H1 (cell line): ENCODE measurements around the gene PCGF3. TPM values are rescaled to one million over a fixed set of nuclear protein-coding genes. Genes with fewer than 3 reads are reported as not detected.
"Not testable (repeated sequence)": the region's sequence is repeated elsewhere in the genome, so short reads cannot be mapped to it uniquely, and the experiment has no call there.

Experiments
- CTCF ChIA-PET: fragments of 300-600 bp; sonication (Branson Sonifier 250); formaldehyde crosslinking; loops from one replicate; lab custom pipeline; 2021; ENCODE audit not compliant: partially characterized antibody; lab: Charles Lee
- POLR2A ChIA-PET: fragments of 300-600 bp; sonication (Branson Sonifier 250); formaldehyde crosslinking; loops from one replicate; lab custom pipeline; 2021; ENCODE audit warnings: inconsistent platforms; ENCODE audit not compliant: partially characterized antibody; lab: Charles Lee
- DNase-seq, 2 experiments: peaks; one replicate each; pipeline versions ENCODE4 v3.0.0 to v3.0.0-alpha.2; 2010 to 2022; ENCODE audit warnings: low spot score in 2 of 2, low read depth in 1 of 2, mixed read lengths in 1 of 2
- FAIRE-seq: peaks from 2 replicates; lab custom pipeline; 2011; peaks lifted over from hg19 to GRCh38; lab: Jason Lieb, UNC
- H2AFZ ChIP-seq: 2 replicates; pipeline ENCODE4 v1.8.1; 2012; ENCODE audit warnings: low read length, inconsistent platforms
- H2AK5ac ChIP-seq: 2 replicates; pipeline ENCODE4 v1.6.1; 2013; ENCODE audit warnings: low read depth, low read length
- H2BK120ac ChIP-seq: replicated peaks from 2 replicates; pipeline ENCODE3; 2013; ENCODE audit warnings: low read depth, low read length, inconsistent platforms
- H2BK12ac ChIP-seq: 2 replicates; pipeline ENCODE4 v1.6.1; 2013; ENCODE audit warnings: low read depth, low read length
- H2BK15ac ChIP-seq: 2 replicates; pipeline ENCODE4 v1.6.1; 2013; ENCODE audit warnings: low read length
- H2BK20ac ChIP-seq: 2 replicates; pipeline ENCODE4 v1.6.1; 2013; ENCODE audit warnings: low read length
- H2BK5ac ChIP-seq: 2 replicates; pipeline ENCODE4 v1.6.1; 2013; ENCODE audit warnings: low read depth, low read length
- H3K14ac ChIP-seq: 2 replicates; pipeline ENCODE4 v1.6.1; 2013; ENCODE audit warnings: inconsistent platforms; ENCODE audit not compliant: insufficient read length
- H3K18ac ChIP-seq: 2 replicates; pipeline ENCODE4 v1.6.1; 2013; ENCODE audit warnings: low read length; ENCODE audit errors: extremely low read depth
- H3K23ac ChIP-seq: 2 replicates; pipeline ENCODE4 v1.6.1; 2013; ENCODE audit warnings: inconsistent platforms; ENCODE audit not compliant: insufficient read length
- H3K23me2 ChIP-seq: 2 replicates; pipeline ENCODE4 v1.6.1; 2013; ENCODE audit warnings: low read depth, low read length
- H3K27ac ChIP-seq: 2 replicates; pipeline ENCODE4 v1.6.1; 2011; ENCODE audit warnings: low read depth, low read length, inconsistent platforms
- H3K27me3 ChIP-seq, 4 experiments: replicated peaks in 1 of 4; 1 replicate in 1 of 4; 2 replicates in 3 of 4; pipeline versions ENCODE4 v1.6.1 to v1.8.1; 2011 to 2013; ENCODE audit warnings: low read length in 3 of 4, mild to moderate bottlenecking in 3 of 4, inconsistent platforms in 2 of 4, mixed read lengths in 2 of 4, moderate library complexity in 1 of 4; ENCODE audit not compliant: control insufficient read depth in 3 of 4, insufficient read depth in 3 of 4; ENCODE audit errors: extremely low read depth in 1 of 4
- H3K36me3 ChIP-seq, 4 experiments: 2 replicates each; pipeline versions ENCODE4 v1.6.1 to v1.8.1; 2011 to 2013; ENCODE audit warnings: mild to moderate bottlenecking in 4 of 4, low read length in 3 of 4, moderate library complexity in 2 of 4, control low read depth in 1 of 4, inconsistent platforms in 1 of 4; ENCODE audit not compliant: insufficient read depth in 4 of 4, control insufficient read depth in 2 of 4
- H3K4ac ChIP-seq: replicated peaks from 2 replicates; pipeline ENCODE3; 2013; ENCODE audit warnings: low read length, low read depth, mixed read lengths, inconsistent platforms; ENCODE audit not compliant: insufficient read length
- H3K4me1 ChIP-seq, 4 experiments: replicated peaks in 1 of 4; 1 replicate in 1 of 4; 2 replicates in 3 of 4; pipeline versions ENCODE4 v1.6.1 to v1.8.1; 2011 to 2013; ENCODE audit warnings: low read length in 3 of 4, inconsistent platforms in 2 of 4, mixed read lengths in 1 of 4; ENCODE audit not compliant: insufficient read depth in 4 of 4, control insufficient read depth in 3 of 4
- H3K4me2 ChIP-seq, 2 experiments: 2 replicates each; pipeline versions ENCODE4 v1.6.1 to v1.8.1; 2011 to 2013; ENCODE audit warnings: low read depth in 2 of 2, low read length in 2 of 2, control low read depth in 1 of 2, inconsistent platforms in 1 of 2, mild to moderate bottlenecking in 1 of 2; ENCODE audit not compliant: insufficient read depth in 1 of 2
- H3K4me3 ChIP-seq, 4 experiments: fragments of 200-600, 300-600 bp in 1 of 4; sonication (generic), shearing (Covaris generic), sonication (Bioruptor Twin) in 1 of 4; 2 replicates each; pipeline versions ENCODE4 v1.5.1 to v1.8.1; 2011 to 2016; ENCODE audit warnings: low read length in 4 of 4, low read depth in 3 of 4, control low read depth in 2 of 4, inconsistent platforms in 2 of 4, mild to moderate bottlenecking in 2 of 4, mixed read lengths in 1 of 4, moderate library complexity in 1 of 4; ENCODE audit not compliant: insufficient read depth in 2 of 4; ENCODE audit errors: extremely low read depth in 1 of 4
- H3K56ac ChIP-seq: replicated peaks from 2 replicates; pipeline ENCODE3; 2013; ENCODE audit warnings: low read depth, mild to moderate bottlenecking, mixed read lengths, low read length, inconsistent platforms; ENCODE audit not compliant: insufficient read length
- H3K79me1 ChIP-seq: 2 replicates; pipeline ENCODE4 v1.6.1; 2013; ENCODE audit warnings: low read depth, low read length, control low read depth
- H3K79me2 ChIP-seq, 2 experiments: 2 replicates each; pipeline versions ENCODE4 v1.6.1 to v1.8.1; 2012 to 2013; ENCODE audit warnings: low read length in 2 of 2, mild to moderate bottlenecking in 2 of 2, inconsistent platforms in 1 of 2; ENCODE audit not compliant: insufficient read depth in 2 of 2, control insufficient read depth in 1 of 2
- H3K9ac ChIP-seq, 4 experiments: replicated peaks in 1 of 4; 1 replicate in 1 of 4; 2 replicates in 3 of 4; pipeline versions ENCODE4 v1.6.1 to v1.8.1; 2011 to 2013; ENCODE audit warnings: low read depth in 3 of 4, low read length in 3 of 4, control low read depth in 2 of 4, mild to moderate bottlenecking in 2 of 4, moderate library complexity in 2 of 4, inconsistent platforms in 1 of 4; ENCODE audit errors: extremely low read depth in 1 of 4
- H3K9me3 ChIP-seq, 2 experiments: 2 replicates each; pipeline versions ENCODE4 v1.6.1 to v1.8.1; 2012 to 2013; ENCODE audit warnings: mild to moderate bottlenecking in 2 of 2, moderate library complexity in 2 of 2, control low read depth in 1 of 2, inconsistent platforms in 1 of 2, low read depth in 1 of 2, low read length in 1 of 2, mixed read lengths in 1 of 2; ENCODE audit not compliant: insufficient read depth in 2 of 2
- H4K20me1 ChIP-seq, 2 experiments: replicated peaks in 1 of 2; 2 replicates each; pipeline versions ENCODE3 to v1.8.1; 2011 to 2013; ENCODE audit warnings: inconsistent platforms in 2 of 2, low read length in 2 of 2, mild to moderate bottlenecking in 1 of 2; ENCODE audit not compliant: insufficient read depth in 2 of 2, control insufficient read depth in 1 of 2
- H4K5ac ChIP-seq: 2 replicates; pipeline ENCODE4 v1.6.1; 2013; ENCODE audit warnings: low read length, low read depth, mixed read lengths, inconsistent platforms; ENCODE audit not compliant: insufficient read length
- H4K8ac ChIP-seq: 2 replicates; pipeline ENCODE4 v1.8.0; 2013; ENCODE audit warnings: mild to moderate bottlenecking, moderate library complexity, low read length, inconsistent platforms; ENCODE audit not compliant: insufficient read depth; ENCODE audit errors: extremely low read depth
- H4K91ac ChIP-seq: replicated peaks from 2 replicates; pipeline ENCODE3; 2013; ENCODE audit warnings: low read length, mixed read lengths, inconsistent platforms; ENCODE audit not compliant: insufficient read length
- WGBS, 2 experiments: shearing (Covaris generic) in 1 of 2; methylation state at CpG; one replicate each; pipeline versions ENCODE4 v1.1.6 to v1.1.7; 2013 to 2015; ENCODE audit warnings: low lambda C conversion rate in 2 of 2, mixed read lengths in 2 of 2, inconsistent platforms in 1 of 2, low coverage in 1 of 2, missing lambda C conversion rate in 1 of 2; ENCODE audit not compliant: insufficient replicate concordance in 2 of 2, insufficient coverage in 1 of 2, insufficient read length in 1 of 2; ENCODE audit errors: extremely low coverage in 1 of 2, missing lambda C conversion rate in 1 of 2; 5-methylcytosine and 5-hydroxymethylcytosine counted together
- polyA plus RNA-seq, 7 experiments: library from polyadenylated mRNA; depleted of rRNA in 3 of 7; stranded (reverse) in 5 of 7; unstranded in 2 of 7; fragments of >200 nt in 5 of 7; fragments of 200-250 nt in 2 of 7; gene quantifications; 1 replicate in 5 of 7; 2 replicates in 1 of 7; 4 replicates in 1 of 7; pipeline versions ENCODE4 v1.2.1 to v1.2.3, GENCODE V29; 2011 to 2013; ENCODE audit warnings: missing spikeins in 2 of 7, mixed read lengths in 2 of 7
- total RNA-seq: library from RNA; stranded (reverse); fragmentation: NEBNext Ultra II Directional; extraction: Animal tissue kit (Norgen Biotek cat#: 25700); gene quantifications from 2 replicates; pipeline ENCODE4 v1.2.1, GENCODE V29; 2021

The PCGF3 gene
- total and polyA plus RNA-seq, 2 of the 8 experiments (the other 6 are each of a cell fraction or from before 2014, with no cell fraction given) = 52.7 to 52.9 TPM

GRCh38 chr4:731954-732353 is 26.3 kb downstream of the PCGF3 start:
- H3K23me2 ChIP-seq, H2BK120ac ChIP-seq, H3K27ac ChIP-seq, H3K4me2 ChIP-seq, H3K23ac ChIP-seq, H3K4ac ChIP-seq, H4K5ac ChIP-seq, H2BK5ac ChIP-seq, H3K4me1 ChIP-seq, H3K79me1 ChIP-seq, H2BK15ac ChIP-seq, H2AFZ ChIP-seq, H2BK12ac ChIP-seq, H3K9ac ChIP-seq, H4K8ac ChIP-seq, POLR2A ChIA-PET, H3K18ac ChIP-seq, H4K91ac ChIP-seq, H3K14ac ChIP-seq, H3K4me3 ChIP-seq, H3K56ac ChIP-seq, H2AK5ac ChIP-seq, H3K27me3 ChIP-seq, FAIRE-seq, CTCF ChIA-PET, H3K9me3 ChIP-seq, H2BK20ac ChIP-seq, DNase-seq: not testable (repeated sequence)
- peaks cover 21 to 45% (median 30%) of the 10 kb centered on the region in 4 experiments for H3K36me3 ChIP-seq
- H3K79me2 ChIP-seq = peaks cover 3 to 16% of the 10 kb centered on the region in 2 experiments; a peak in 2 of 4 replicates
- H4K20me1 ChIP-seq = peaks cover 15 to 18% of the 10 kb centered on the region in 2 experiments
- WGBS, 2 experiments = no CpG with 5 or more reads among the region's 27 CpGs
